Lung (tissue), 12 donors: Measurements from ENCODE around the gene P3H2. TPM values are rescaled to one million over a fixed set of nuclear protein-coding genes. Genes with fewer than 3 reads are reported as not detected.
A peak's percentile ranks its signal among the peaks of the same experiment; 100 is the strongest.

ENCODE experiments used
- ATAC-seq: fragments of 200-7000 bp; cut with Tn5 transposase; one replicate; pipeline ENCODE4 v1.9.1; 2020; ENCODE audit warnings: moderate number of reproducible peaks; ENCODE audit not compliant: insufficient read depth, low FRiP score
- DNase-seq, 3 donors: peaks; one replicate each; pipeline ENCODE4 v3.0.0-alpha.2; 2013 to 2017
- H3K27ac ChIP-seq, 2 donors: one replicate each; pipeline ENCODE4 v1.5.1; 2013; ENCODE audit warnings: mild to moderate bottlenecking in 2 of 2, moderate library complexity in 2 of 2, control low read depth in 1 of 2, inconsistent platforms in 1 of 2, low read depth in 1 of 2, low read length in 1 of 2
- H3K27me3 ChIP-seq, 3 donors: one replicate each; pipeline ENCODE4 v1.5.1; 2013; ENCODE audit warnings: low read length in 2 of 3; ENCODE audit not compliant: control insufficient read depth in 3 of 3, insufficient read depth in 3 of 3
- H3K36me3 ChIP-seq, 4 donors: one replicate each; pipeline ENCODE4 v1.5.1; 2013; ENCODE audit warnings: low read length in 4 of 4, mild to moderate bottlenecking in 1 of 4, moderate library complexity in 1 of 4; ENCODE audit not compliant: control insufficient read depth in 4 of 4, insufficient read depth in 4 of 4
- H3K4me1 ChIP-seq, 5 donors: one replicate each; pipeline ENCODE4 v1.5.1; 2013; ENCODE audit warnings: low read length in 5 of 5, mild to moderate bottlenecking in 2 of 5, moderate library complexity in 1 of 5; ENCODE audit not compliant: control insufficient read depth in 5 of 5, insufficient read depth in 5 of 5
- H3K4me3 ChIP-seq: one replicate; pipeline ENCODE4 v1.5.1; 2013; ENCODE audit warnings: mild to moderate bottlenecking, control low read depth, moderate library complexity
- H3K9ac ChIP-seq, 2 donors: one replicate each; pipeline ENCODE4 v1.5.1; 2013; ENCODE audit warnings: low read length in 2 of 2, control low read depth in 1 of 2; ENCODE audit not compliant: insufficient read depth in 1 of 2
- H3K9me3 ChIP-seq, 4 donors: one replicate each; pipeline ENCODE4 v1.5.1; 2013; ENCODE audit warnings: low read length in 3 of 4, mild to moderate bottlenecking in 1 of 4, moderate library complexity in 1 of 4; ENCODE audit not compliant: control insufficient read depth in 4 of 4, insufficient read depth in 3 of 4
- CTCF ChIP-seq: IDR thresholded peaks from 2 replicates; pipeline ENCODE4 v1.5.1; 2012; ENCODE audit warnings: mild to moderate bottlenecking; ENCODE audit errors: control extremely low read depth, extremely low read depth
- WGBS, 2 donors: extraction: QIAGEN DNeasy Blood & Tissue Kit; methylation state at CpG; one replicate each; pipeline ENCODE4 v1.1.7; 2013; 5-methylcytosine and 5-hydroxymethylcytosine counted together
- polyA plus RNA-seq, 2 donors: library from polyadenylated mRNA; stranded (reverse); fragments of 200-250 nt; gene quantifications; one replicate each; pipeline ENCODE4 v1.2.1, GENCODE V29; 2013
- total RNA-seq, 2 donors: library from RNA; depleted of rRNA in 1 of 2; stranded (reverse); fragments of >200 nt in 1 of 2; gene quantifications; one replicate each; pipeline ENCODE4 v1.2.1, GENCODE V29; 2014 to 2021
- donor health status: control.
- donor health status: control.
- donor health status: Bipolar disorder and iron deficiency.
- donor health status: healthy.
- donor health status: DM: yes; HTN: yes; CAD: no.

P3H2 gene
- total and polyA plus RNA-seq, 4 donors, result 18.6 to 59.9 (median 40.6) TPM

- H3K4me1 ChIP-seq, result no peaks in the 10 kb centered on the region
- H3K9me3 ChIP-seq, result no peaks in the 10 kb centered on the region
- H3K27me3 ChIP-seq, result no peaks in the 10 kb centered on the region
- no peak overlapping the region for H3K27ac ChIP-seq
- DNase-seq, result no peak
- no peak for TF ChIP-seq CTCF
- no peak for ATAC-seq
- no peaks in the 10 kb centered on the region for H3K36me3 ChIP-seq
- 67 to 73% methylated on average over 4 of the region's 4 CpGs for WGBS, 2 donors
- H3K4me3 ChIP-seq, result no peak overlapping the region
- no peak overlapping the region for H3K9ac ChIP-seq
These were observed 173.6 kb downstream of the P3H2 start for GRCh38 chr3:189947068-189947467.

- H3K4me3 ChIP-seq, result no peak overlapping the region
- TF ChIP-seq CTCF, result no peak
- no peak overlapping the region for H3K9ac ChIP-seq
- ATAC-seq (no peak), DNase-seq (no peak)
- no peaks in the 10 kb centered on the region for H3K27me3 ChIP-seq
- H3K9me3 ChIP-seq, result no peaks in the 10 kb centered on the region
- no peaks in the 10 kb centered on the region for H3K36me3 ChIP-seq
- H3K4me1 ChIP-seq, result no peaks in the 10 kb centered on the region
- H3K27ac ChIP-seq, result no peak overlapping the region
- 92 to 94% methylated on average over 6 of the region's 6 CpGs for WGBS, 2 donors
These were observed 174.6 kb downstream of the P3H2 start for GRCh38 chr3:189945935-189946709.

DNA sequence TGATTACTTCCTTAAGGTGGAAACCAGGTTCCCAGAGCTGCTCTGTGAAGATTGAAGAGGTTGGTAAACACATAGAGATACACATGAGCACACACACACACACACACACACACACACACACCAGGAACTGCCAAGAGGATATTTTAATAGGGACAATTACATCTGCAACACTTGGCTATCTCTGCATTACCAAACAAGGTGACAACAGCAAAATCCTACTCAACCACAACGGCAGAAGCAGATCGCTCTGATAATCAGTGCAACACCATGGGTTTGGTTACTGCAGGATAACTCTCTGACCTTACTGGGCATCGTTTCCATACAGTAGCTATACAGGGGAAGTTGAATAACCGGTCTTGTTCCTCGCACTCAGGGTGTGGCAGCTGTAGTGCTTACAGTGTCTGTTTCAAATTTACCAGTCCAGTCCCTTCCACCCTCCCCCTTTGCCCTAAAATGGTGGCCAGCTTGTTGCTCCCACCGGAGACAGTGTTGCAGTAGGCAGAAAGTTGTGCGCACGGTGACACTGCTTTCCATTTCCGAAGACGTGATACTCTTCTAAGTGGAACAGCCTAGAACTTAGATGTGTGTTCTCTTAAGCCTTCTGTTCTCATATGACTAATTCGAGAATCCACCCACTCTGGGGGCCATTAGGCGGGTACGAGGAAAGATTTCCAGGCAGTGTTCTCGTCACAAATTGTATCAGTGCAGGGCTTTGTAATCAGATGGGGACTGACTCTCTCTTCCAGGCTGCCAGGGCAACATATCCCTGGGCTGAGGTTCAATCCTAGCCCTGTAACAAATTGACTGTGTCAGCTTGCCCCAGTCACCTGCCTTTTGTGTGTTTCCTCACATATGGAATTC lies 176.2 kb downstream of the P3H2 start:
- no peak for ATAC-seq
- WGBS, 2 donors, result 82 to 86% methylated on average over 14 of the region's 14 CpGs
- Histone ChIP-seq H3K27me3 (no peaks in the 10 kb centered on the region), H3K4me3 (no peak overlapping the region), H3K27ac (no peak overlapping the region), H3K36me3 (no peaks in the 10 kb centered on the region), H3K9ac (no peak overlapping the region), H3K4me1 (no peaks in the 10 kb centered on the region), H3K9me3 (no peaks in the 10 kb centered on the region)
- no peak for TF ChIP-seq CTCF
- peak in 1 of 3 donors; percentile 29 for DNase-seq
